ENCODE data around the gene RUNDC1.
"Not testable (repeated sequence)": the region's sequence is repeated elsewhere in the genome, so short reads cannot be mapped to it uniquely, and the experiment has no call there.

RUNDC1 gene

GRCh38 chr17:42997984-42998938 lies 17.9 kb downstream of the RUNDC1 start, which contains the start of gene RPL27:
Gene RPL27 (plus strand): TSS chr17:42998419. CDS start chr17:42998751, 332 bp downstream.
- POLR2A ChIA-PET: interaction anchor here (0.8 to 1.8 kb wide), 17 partner anchors 9 to 317 kb away, joined by 3 to 22 read pairs (median 4); partner anchors contain the start of genes AARSD1, BRCA1, IFI35 and PTGES3L
- CTCF ChIA-PET: interaction anchor here (0.7 to 3.0 kb wide), 29 partner anchors 8 to 420 kb away, joined by 3 to 35 read pairs (median 4); partner anchors contain the start of genes AOC2, BECN1, IFI35 and PTGES3L
- peak; percentile 65 for TF ChIP-seq CTCF (IDR thresholded peaks at IDR 0.05; ENCODE audit: insufficient read depth, low read length, missing control alignments)

GRCh38 chr17:42999003-42999525 lies 18.7 kb downstream of the RUNDC1 start:
- POLR2A ChIA-PET: interaction anchor here (0.9 to 1.8 kb wide), 7 partner anchors 8 to 213 kb away, joined by 3 to 22 read pairs (median 6); partner anchors contain the start of genes AARSD1, IFI35, TMEM106A and VAT1

More at GRCh38 chr17:42997984-42998938, 17.9 kb downstream of the RUNDC1 start, which contains the start of gene RPL27:
- peak; percentile 100 for DNase-seq (ENCODE audit: low read depth, low spot score)
- H3K4me3 ChIP-seq (ENCODE audit: low read depth, low read length): peak within 1 kb of the TSS; percentile 93

GRCh38 chr17:43000894-43001293 lies 20.5 kb downstream of the RUNDC1 start:
- DNase-seq (ENCODE audit: low read depth, low spot score); POLR2A ChIA-PET; H3K4me3 ChIP-seq (ENCODE audit: low read depth, low read length): not testable (repeated sequence)
- CTCF ChIA-PET: interaction anchor here (0.8 kb wide), 1 partner anchor 309 kb away, joined by 4 read pairs; no protein-coding TSS in a partner anchor

More at GRCh38 chr17:42999003-42999525, 18.7 kb downstream of the RUNDC1 start:
- no peak for DNase-seq (ENCODE audit: low read depth, low spot score)
- H3K4me3 ChIP-seq (ENCODE audit: low read depth, low read length): peak overlapping the region; percentile 93
- CTCF ChIA-PET: interaction anchor here (0.9 to 3.0 kb wide), 12 partner anchors 8 to 421 kb away, joined by 3 to 35 read pairs (median 6); partner anchors contain the start of genes IFI35, PTGES3L and VAT1
- TF ChIP-seq CTCF (IDR thresholded peaks at IDR 0.05; ENCODE audit: insufficient read depth, low read length, missing control alignments): no peak

- ChIA-PET POLR2A (no interaction called here), CTCF (interaction anchor here (1.0 kb wide), 1 partner anchor 20 kb away, joined by 4 read pairs; no protein-coding TSS in a partner anchor)
- no peak overlapping the region for H3K4me3 ChIP-seq (ENCODE audit: low read depth, low read length)
- no peak for DNase-seq (ENCODE audit: low read depth, low spot score)
- no peak for TF ChIP-seq CTCF (IDR thresholded peaks at IDR 0.05; ENCODE audit: insufficient read depth, low read length, missing control alignments)
These were observed 23.3 kb downstream of the RUNDC1 start for GRCh38 chr17:43003542-43004172.

- H3K4me3 ChIP-seq (ENCODE audit: low read depth, low read length): peak within 1 kb of the TSS; percentile 77
- TF ChIP-seq CTCF (IDR thresholded peaks at IDR 0.05; ENCODE audit: insufficient read depth, low read length, missing control alignments): peak; percentile 44
- CTCF ChIA-PET: interaction anchor here (1.0 to 1.9 kb wide), 4 partner anchors 9 to 308 kb away, joined by 3 to 13 read pairs (median 4); partner anchors contain the start of gene RPL27
- POLR2A ChIA-PET: interaction anchor here (1.0 to 2.8 kb wide), 3 partner anchors 9 to 17 kb away, joined by 3 to 22 read pairs (median 5); partner anchors contain the start of gene RPL27
- no peak for DNase-seq (ENCODE audit: low read depth, low spot score)
These were observed 26.5 kb downstream of the RUNDC1 start, which contains the start of gene IFI35 for GRCh38 chr17:43006639-43007551. Gene IFI35 (plus strand): TSS chr17:43006784. CDS start chr17:43006948, 164 bp downstream.

Measured in AG04449 (cell line).